Mucosa of descending colon (tissue), 3 donors: ENCODE measurements around the gene SF3A1. TPM values are rescaled to one million over a fixed set of nuclear protein-coding genes. Genes with fewer than 3 reads are reported as not detected.

Experiments
- ATAC-seq: fragments of 200-7000 bp; cut with Tn5 transposase; one replicate; pipeline ENCODE4 v1.9.1; 2020; ENCODE audit warnings: mild to moderate bottlenecking, moderate library complexity
- DNase-seq, 3 donors: peaks; one replicate each; pipeline ENCODE4 v3.0.0-alpha.2; 2020
- H3K36me3 ChIP-seq: fragments of 200-600 bp; one replicate; pipeline ENCODE4 v1.8.0; 2021; ENCODE audit warnings: low read depth, mild to moderate bottlenecking
- H3K4me1 ChIP-seq: fragments of 200-600 bp; one replicate; pipeline ENCODE4 v1.8.0; 2021; ENCODE audit warnings: low read depth, mild to moderate bottlenecking
- H3K4me3 ChIP-seq: fragments of 200-600 bp; one replicate; pipeline ENCODE4 v1.8.0; 2021; ENCODE audit warnings: mild to moderate bottlenecking
- H3K9me3 ChIP-seq: fragments of 200-600 bp; one replicate; pipeline ENCODE4 v1.8.0; 2021; ENCODE audit warnings: mild to moderate bottlenecking
- CTCF ChIP-seq: fragments of 200-600 bp; IDR thresholded peaks from one replicate; pipeline ENCODE4 v1.8.0; 2022; ENCODE audit warnings: antibody characterized with exemption, mild to moderate bottlenecking
- intact Hi-C, 2 donors: fragments of 100-400 bp; cut with DNase I in 1 of 2; cut with micrococcal nuclease in 1 of 2; formaldehyde crosslinking; loops; one replicate each; pipeline versions ENCODE4 v1.11.0 to v1.11.1; 2022; cut with DNase I, micrococcal nuclease
- total RNA-seq, 3 donors: library from RNA; stranded (reverse); fragmentation: NEBNext Ultra II Directional in 2 of 3; extraction: Animal tissue kit (Norgen Biotek cat#: 25700) in 2 of 3; gene quantifications; one replicate each; pipeline versions ENCODE4 v1.2.1 to v1.2.4, GENCODE V29; 2021 to 2023
- donor health status: DM: no; HTN: no; CAD: no; lungs with moderate emphysema.
- donor health status: DM: no; HTN: no; CAD: no.
- donor health status: DM: no; HTN: yes; CAD: no.

SF3A1 gene
- total RNA-seq, 3 donors from 2014 or later: 133 to 152 (median 151) TPM

DNA sequence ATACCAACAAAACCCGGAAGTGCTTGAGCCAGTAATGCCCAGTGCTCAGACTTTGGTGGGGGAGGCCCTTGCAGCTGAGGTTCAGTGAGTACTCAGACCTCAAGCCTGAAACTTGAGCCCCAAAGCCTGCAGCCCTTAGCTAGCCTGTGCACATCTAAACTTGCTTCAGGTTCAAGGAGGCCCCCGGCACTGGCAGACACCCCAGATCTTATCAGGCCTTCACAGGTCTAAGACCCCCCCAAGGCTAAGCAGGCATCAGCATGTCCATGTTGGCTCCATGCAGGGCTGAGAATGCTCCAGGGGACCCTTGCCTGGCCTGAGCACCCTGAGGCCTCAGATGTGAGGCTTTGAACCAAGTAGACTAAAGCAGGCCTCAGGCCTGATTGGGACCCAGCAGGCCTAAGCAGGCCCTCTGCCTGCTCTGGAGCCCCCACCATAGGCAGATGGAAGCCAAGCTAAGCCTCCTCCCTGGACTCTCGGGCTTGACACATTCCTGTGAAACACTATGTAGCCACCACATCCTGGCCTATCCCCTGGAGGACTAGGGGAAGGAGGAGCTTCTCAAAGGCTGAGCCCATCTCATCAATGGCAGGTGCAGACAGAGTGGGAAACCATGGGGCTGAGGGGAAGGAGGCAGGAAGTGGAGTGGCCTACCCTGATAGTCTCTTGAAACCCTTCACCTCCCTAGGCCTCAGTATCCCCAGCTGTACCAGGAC, 66.2 kb downstream of the SF3A1 start:
- no peaks in the 10 kb centered on the region for H3K9me3 ChIP-seq
- H3K36me3 ChIP-seq: peaks cover 5% of the 10 kb centered on the region
- ATAC-seq: no peak
- TF ChIP-seq CTCF: no peak
- DNase-seq: peak in 1 of 3 donors; percentile 58
- no peak overlapping the region for H3K4me3 ChIP-seq
- intact Hi-C loops: no loop called here
- H3K4me1 ChIP-seq: peaks cover 20% of the 10 kb centered on the region

GRCh38 chr22:30289980-30290313, 66.7 kb downstream of the SF3A1 start:
- intact Hi-C loops: loop anchor here (5.0 to 10.0 kb wide), 2 partner anchors 55 to 183 kb away; no protein-coding TSS in a partner anchor
- no peak for TF ChIP-seq CTCF
- Histone ChIP-seq H3K36me3 (peaks cover 5% of the 10 kb centered on the region), H3K4me3 (no peak overlapping the region), H3K4me1 (peaks cover 20% of the 10 kb centered on the region), H3K9me3 (no peaks in the 10 kb centered on the region)
- DNase-seq (no peak), ATAC-seq (peak; percentile 1)

DNA sequence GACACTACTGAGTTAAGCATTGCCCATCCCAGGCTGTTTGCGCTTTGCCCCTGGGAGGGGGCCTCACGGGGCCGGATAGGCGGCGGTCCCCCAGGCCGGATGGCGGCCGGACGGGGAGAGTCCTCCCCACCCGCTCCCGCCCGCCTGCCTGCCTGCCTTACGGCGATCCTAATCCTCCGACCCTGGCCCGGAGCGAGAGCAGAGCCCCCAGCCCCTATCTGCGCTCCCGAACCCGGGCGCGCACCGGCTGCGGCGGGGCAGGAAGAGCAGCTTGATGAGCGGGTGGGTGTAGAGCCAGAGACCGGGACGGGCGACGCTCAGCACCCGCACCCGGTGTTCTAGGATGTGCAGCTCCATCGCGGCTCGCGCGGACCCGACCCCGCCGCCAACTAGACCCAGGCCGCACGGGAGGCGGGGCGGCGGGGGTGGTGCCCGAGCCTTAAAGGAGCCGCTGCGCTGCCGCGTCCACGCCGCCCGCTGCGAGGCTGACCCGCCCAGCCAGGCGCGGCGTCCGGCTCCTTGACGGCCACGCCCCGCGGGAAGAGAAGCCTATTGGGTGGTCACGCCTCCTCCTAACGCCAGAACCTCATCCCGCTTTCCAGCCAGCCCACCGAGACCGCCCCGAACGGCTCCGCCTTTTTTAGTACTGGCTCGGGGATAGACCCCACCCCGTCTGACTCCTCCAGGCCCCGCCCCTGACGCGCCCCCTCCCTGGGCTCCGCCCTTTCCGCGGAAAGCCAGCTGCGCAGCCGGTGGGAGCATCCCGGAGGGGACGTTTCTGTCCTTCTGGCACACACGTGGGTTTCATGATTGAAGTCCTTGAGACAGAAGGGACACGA, 67.3 kb downstream of the SF3A1 start, which contains the start of gene CASTOR1:
Gene CASTOR1 (minus strand): TSS at position 365 of the 839 bp plus-strand sequence. CDS start 8 bp downstream, at position 357.
- peak; percentile 87 for ATAC-seq
- TF ChIP-seq CTCF: no peak
- DNase-seq: peak; percentile 94 to 99 (median 98)
- Histone ChIP-seq H3K4me3 (peak within 1 kb of the TSS; percentile 59), H3K4me1 (peaks cover 20% of the 10 kb centered on the region), H3K9me3 (no peaks in the 10 kb centered on the region), H3K36me3 (peaks cover 5% of the 10 kb centered on the region)
- intact Hi-C loops: loop anchor here (5.0 to 10.0 kb wide), 2 partner anchors 55 to 182 kb away; no protein-coding TSS in a partner anchor

GRCh38 chr22:30288419-30289140, 68.1 kb downstream of the SF3A1 start:
- H3K4me3 ChIP-seq: peak overlapping the region; percentile 59
- peaks cover 2% of the 10 kb centered on the region for H3K36me3 ChIP-seq
- intact Hi-C loops: loop anchor here (5.0 to 10.0 kb wide), 2 partner anchors 56 to 181 kb away; no protein-coding TSS in a partner anchor
- no peak for TF ChIP-seq CTCF
- DNase-seq (peak in 1 of 3 donors; percentile 57), ATAC-seq (no peak)
- H3K4me1 ChIP-seq: peaks cover 20% of the 10 kb centered on the region
- H3K9me3 ChIP-seq: no peaks in the 10 kb centered on the region
